Measurements from ENCODE around the gene NPTX1.

NPTX1 gene

DNA sequence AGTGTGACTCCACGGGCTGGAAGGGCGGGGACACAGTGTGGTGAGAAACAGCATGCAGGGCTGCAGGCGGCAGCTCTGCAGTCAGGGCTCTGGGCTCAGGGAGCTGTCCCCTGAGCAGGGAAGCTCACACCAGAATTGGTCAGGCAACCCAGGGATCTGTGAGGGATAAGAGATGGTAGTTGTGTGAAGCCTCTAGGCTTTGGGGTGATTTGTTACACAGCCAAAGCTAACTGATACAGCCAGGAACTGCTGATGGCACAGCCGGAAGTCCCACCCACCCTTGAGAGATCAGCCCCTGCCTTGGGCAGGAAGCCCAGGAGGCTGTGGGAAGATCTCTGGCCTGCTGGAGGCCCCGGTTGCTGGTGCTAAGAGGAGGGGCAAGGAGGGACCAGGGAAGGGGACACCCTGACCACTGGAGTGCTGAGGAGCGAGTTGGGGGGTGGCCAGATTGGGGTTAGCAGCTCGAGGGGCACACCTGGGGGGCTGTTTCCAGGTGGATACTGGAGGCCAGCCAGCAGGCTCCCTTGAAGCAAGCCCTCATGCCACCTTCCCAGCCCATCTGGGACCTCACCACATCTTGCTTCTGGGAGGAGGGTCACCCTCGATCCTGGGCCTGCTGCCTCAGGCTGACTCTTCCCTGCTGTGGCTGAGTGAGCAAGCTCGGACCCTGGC is 25.2 kb downstream of the NPTX1 start:
- Histone ChIP-seq H3K9me3 (ENCODE audit: insufficient read depth, low read length) (no peaks in the 10 kb centered on the region), H3K79me2 (ENCODE audit: insufficient read depth, low read length) (no peaks in the 10 kb centered on the region), H3F3A (ENCODE audit: insufficient read depth) (peaks cover 3% of the 10 kb centered on the region; the same call in 1 of the 2 replicates), H3K36me3 (ENCODE audit: low read length) (no peaks in the 10 kb centered on the region), H3K9me2 (replicated peaks; ENCODE audit: insufficient read depth, low read length) (no peaks in the 10 kb centered on the region), H2AFZ (ENCODE audit: low read depth, low read length, severe bottlenecking) (no peak overlapping the region), H3K4me3 (ENCODE audit: insufficient read depth, low read length, poor library complexity, severe bottlenecking) (no peak overlapping the region), H3K27ac (ENCODE audit: low read depth, low read length) (no peak overlapping the region), H3K4me2 (ENCODE audit: low read depth, low read length, poor library complexity, severe bottlenecking) (no peak overlapping the region), H4K20me1 (ENCODE audit: low read depth, low read length) (no peaks in the 10 kb centered on the region), H3K9ac (ENCODE audit: low read length) (no peak overlapping the region), H3K27me3 (ENCODE audit: low read length) (no peaks in the 10 kb centered on the region)
- TF ChIP-seq EZH2phosphoT487 (conservative IDR thresholded peaks at IDR 0.05; ENCODE audit: low read length), result no peak
- TF ChIP-seq, protein P1, sequence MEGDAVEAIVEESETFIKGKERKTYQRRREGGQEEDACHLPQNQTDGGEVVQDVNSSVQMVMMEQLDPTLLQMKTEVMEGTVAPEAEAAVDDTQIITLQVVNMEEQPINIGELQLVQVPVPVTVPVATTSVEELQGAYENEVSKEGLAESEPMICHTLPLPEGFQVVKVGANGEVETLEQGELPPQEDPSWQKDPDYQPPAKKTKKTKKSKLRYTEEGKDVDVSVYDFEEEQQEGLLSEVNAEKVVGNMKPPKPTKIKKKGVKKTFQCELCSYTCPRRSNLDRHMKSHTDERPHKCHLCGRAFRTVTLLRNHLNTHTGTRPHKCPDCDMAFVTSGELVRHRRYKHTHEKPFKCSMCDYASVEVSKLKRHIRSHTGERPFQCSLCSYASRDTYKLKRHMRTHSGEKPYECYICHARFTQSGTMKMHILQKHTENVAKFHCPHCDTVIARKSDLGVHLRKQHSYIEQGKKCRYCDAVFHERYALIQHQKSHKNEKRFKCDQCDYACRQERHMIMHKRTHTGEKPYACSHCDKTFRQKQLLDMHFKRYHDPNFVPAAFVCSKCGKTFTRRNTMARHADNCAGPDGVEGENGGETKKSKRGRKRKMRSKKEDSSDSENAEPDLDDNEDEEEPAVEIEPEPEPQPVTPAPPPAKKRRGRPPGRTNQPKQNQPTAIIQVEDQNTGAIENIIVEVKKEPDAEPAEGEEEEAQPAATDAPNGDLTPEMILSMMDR (IDR thresholded peaks at IDR 0.05; ENCODE audit: insufficient read depth, low read length, poor library complexity, severe bottlenecking), result no peak

DNA sequence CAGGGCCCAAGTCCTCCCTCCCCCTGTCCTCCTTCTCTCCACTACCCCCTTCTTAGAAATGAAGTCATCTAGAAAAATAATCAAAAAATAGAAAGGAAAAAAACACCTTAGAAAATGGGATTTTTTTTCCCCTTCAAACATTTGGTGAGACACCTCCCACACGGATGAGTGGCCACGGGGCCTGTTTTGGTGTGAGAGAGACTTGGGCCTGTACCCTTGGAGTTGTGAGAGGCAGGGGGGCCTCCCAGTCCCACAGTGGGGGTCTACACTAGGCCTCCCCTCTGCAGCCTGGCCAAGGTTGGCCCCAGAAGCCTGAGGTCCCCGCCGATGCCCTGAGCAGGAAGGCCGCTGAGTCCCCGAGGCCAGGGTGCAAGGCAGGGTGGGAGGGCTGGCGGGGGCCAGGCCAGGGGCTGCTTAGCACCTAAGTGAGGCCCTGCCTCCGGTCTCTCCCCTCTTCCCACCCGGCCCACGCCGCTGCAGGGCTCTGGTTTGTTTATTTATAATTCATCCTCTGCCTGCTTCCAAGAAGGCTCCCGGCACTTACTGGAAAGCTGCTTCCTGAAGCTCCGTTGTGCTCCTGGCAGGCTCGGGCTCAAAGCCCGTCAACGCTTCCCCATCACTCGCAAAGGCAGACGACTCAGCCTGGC is 26.4 kb downstream of the NPTX1 start:
- Histone ChIP-seq H3K9ac (ENCODE audit: low read length) (no peak overlapping the region), H3K79me2 (ENCODE audit: insufficient read depth, low read length) (no peaks in the 10 kb centered on the region), H3F3A (ENCODE audit: insufficient read depth) (peaks cover 3% of the 10 kb centered on the region; the same call in 1 of the 2 replicates), H3K27me3 (ENCODE audit: low read length) (no peaks in the 10 kb centered on the region), H3K9me2 (replicated peaks; ENCODE audit: insufficient read depth, low read length) (no peaks in the 10 kb centered on the region), H4K20me1 (ENCODE audit: low read depth, low read length) (no peaks in the 10 kb centered on the region), H3K9me3 (ENCODE audit: insufficient read depth, low read length) (no peaks in the 10 kb centered on the region), H3K4me2 (ENCODE audit: low read depth, low read length, poor library complexity, severe bottlenecking) (no peak overlapping the region), H2AFZ (ENCODE audit: low read depth, low read length, severe bottlenecking) (no peak overlapping the region), H3K36me3 (ENCODE audit: low read length) (no peaks in the 10 kb centered on the region), H3K27ac (ENCODE audit: low read depth, low read length) (no peak overlapping the region), H3K4me3 (ENCODE audit: insufficient read depth, low read length, poor library complexity, severe bottlenecking) (no peak overlapping the region)
- TF ChIP-seq, protein P1 (IDR thresholded peaks at IDR 0.05; ENCODE audit: insufficient read depth, low read length, poor library complexity, severe bottlenecking), result no peak
- no peak for TF ChIP-seq EZH2phosphoT487 (conservative IDR thresholded peaks at IDR 0.05; ENCODE audit: low read length)

GRCh38 chr17:80449194-80449929 is 27.0 kb downstream of the NPTX1 start:
- Histone ChIP-seq H2AFZ (ENCODE audit: low read depth, low read length, severe bottlenecking) (no peak overlapping the region), H3K4me3 (ENCODE audit: insufficient read depth, low read length, poor library complexity, severe bottlenecking) (no peak overlapping the region), H3K9me2 (replicated peaks; ENCODE audit: insufficient read depth, low read length) (no peaks in the 10 kb centered on the region), H4K20me1 (ENCODE audit: low read depth, low read length) (no peaks in the 10 kb centered on the region), H3K4me2 (ENCODE audit: low read depth, low read length, poor library complexity, severe bottlenecking) (no peak overlapping the region), H3K9ac (ENCODE audit: low read length) (no peak overlapping the region), H3K79me2 (ENCODE audit: insufficient read depth, low read length) (no peaks in the 10 kb centered on the region), H3K36me3 (ENCODE audit: low read length) (no peaks in the 10 kb centered on the region), H3K27ac (ENCODE audit: low read depth, low read length) (no peak overlapping the region), H3F3A (ENCODE audit: insufficient read depth) (peaks cover 3% of the 10 kb centered on the region; the same call in 1 of the 2 replicates), H3K27me3 (ENCODE audit: low read length) (no peaks in the 10 kb centered on the region), H3K9me3 (ENCODE audit: insufficient read depth, low read length) (no peaks in the 10 kb centered on the region)
- TF ChIP-seq EZH2phosphoT487 (conservative IDR thresholded peaks at IDR 0.05; ENCODE audit: low read length), result no peak
- TF ChIP-seq, protein P1 (IDR thresholded peaks at IDR 0.05; ENCODE audit: insufficient read depth, low read length, poor library complexity, severe bottlenecking), result no peak
